K562 (cell line): ENCODE data around the gene ACADVL.

Source experiments
- ADNP ChIP-seq: fragments of 200-800 bp; sonication (Bioruptor generic); IDR thresholded peaks from 2 replicates; pipeline ENCODE4 v1.6.1; 2016; ENCODE audit warnings: missing genetic modification characterization, missing compliant biosample characterization
- CGGBP1 ChIP-seq: fragments of 250-450 bp; sonication (Bioruptor Pico); IDR thresholded peaks from 2 replicates; pipeline ENCODE4 v1.9.0; 2021; ENCODE audit warnings: mild to moderate bottlenecking
- DLX4 ChIP-seq: fragments of 250-450 bp; sonication (Bioruptor Pico); IDR thresholded peaks from 2 replicates; pipeline ENCODE4 v1.6.1; 2021; ENCODE audit warnings: mild to moderate bottlenecking
- EZH2 ChIP-seq: IDR thresholded peaks from 2 replicates; pipeline ENCODE4 v1.6.1; 2012; ENCODE audit warnings: low read depth, mild to moderate bottlenecking, inconsistent platforms, low read length, borderline replicate concordance
- GATAD2A ChIP-seq: fragments of 450-650 bp; IDR thresholded peaks from 2 replicates; pipeline ENCODE4 v1.6.1; 2017
- GATAD2B ChIP-seq: fragments of 450-650 bp; IDR thresholded peaks from 2 replicates; pipeline ENCODE4 v1.6.1; 2017; ENCODE audit warnings: mild to moderate bottlenecking, borderline replicate concordance
- GTF2B ChIP-seq: IDR thresholded peaks from 2 replicates; pipeline ENCODE4 v1.6.1; 2011; ENCODE audit not compliant: insufficient read length; ENCODE audit errors: extremely low read depth
- HCFC1 ChIP-seq: IDR thresholded peaks from 2 replicates; pipeline ENCODE4 v1.6.1; 2012; ENCODE audit warnings: low read depth, low read length, improper control_type of control experiment
- JUN ChIP-seq, 2 experiments: sonication (generic) in 1 of 2; formaldehyde crosslinking in 1 of 2; IDR thresholded peaks; 2 replicates each; pipeline versions ENCODE4 v1.6.1 to v1.8.0; 2012 to 2022; ENCODE audit warnings: borderline replicate concordance in 2 of 2, mild to moderate bottlenecking in 2 of 2, improper control_type of control experiment in 1 of 2, low read depth in 1 of 2, low read length in 1 of 2, missing genetic modification reagents in 1 of 2
- MAFK ChIP-seq: IDR thresholded peaks from 2 replicates; pipeline ENCODE4 v1.6.1; 2011; ENCODE audit warnings: low read length, improper control_type of control experiment
- NFYB ChIP-seq: IDR thresholded peaks from 2 replicates; pipeline ENCODE4 v1.6.1; 2011; ENCODE audit warnings: mild to moderate bottlenecking, moderate library complexity; ENCODE audit not compliant: insufficient read length; ENCODE audit errors: extremely low read depth
- POLR2AphosphoS5 ChIP-seq: IDR thresholded peaks from 2 replicates; pipeline ENCODE4 v1.6.1; 2011; ENCODE audit warnings: mild to moderate bottlenecking, low read depth, low read length, moderate library complexity; ENCODE audit not compliant: control insufficient read depth, insufficient read depth
- ZBTB9 ChIP-seq: fragments of 450-650 bp; formaldehyde crosslinking; IDR thresholded peaks from 2 replicates; pipeline ENCODE4 v1.4.0; 2020; ENCODE audit warnings: mild to moderate bottlenecking, moderate library complexity
- ZNF639 ChIP-seq, 2 experiments: fragments of 200-800 bp in 1 of 2; sonication (Bioruptor generic) in 1 of 2; sonication (generic) in 1 of 2; formaldehyde crosslinking in 1 of 2; IDR thresholded peaks in 1 of 2; conservative IDR thresholded peaks in 1 of 2; 2 replicates each; pipeline versions ENCODE4 v1.5.0 to v1.6.1; 2016 to 2020; ENCODE audit warnings: missing compliant biosample characterization in 1 of 2, missing genetic modification characterization in 1 of 2, missing genetic modification reagents in 1 of 2

GRCh38 chr17:7252176-7253043 lies 32.7 kb downstream of the ACADVL start, which contains the start of gene ELP5:
- TF ChIP-seq HCFC1 (peak; percentile 73), CGGBP1 (CRISPR knock-in tag) (no peak), POLR2AphosphoS5 (peak; percentile 67; the same call in 1 of the 2 replicates), ADNP (tag) (no peak), NFYB (no peak), GTF2B (no peak), JUN (IDR thresholded peaks at IDR 0.05; ENCODE audit: borderline replicate concordance, low read depth, low read length) (peak; percentile 70), JUN (CRISPR knock-in tag; IDR thresholded peaks at IDR 0.05; ENCODE audit: borderline replicate concordance) (no peak), EZH2 (no peak), DLX4 (CRISPR knock-in tag) (no peak), GATAD2B (peak; percentile 51; the same call in 1 of the 2 replicates), GATAD2A (no peak), ZNF639 (CRISPR knock-in tag; conservative IDR thresholded peaks at IDR 0.05 in 1 of 2, IDR thresholded peaks at IDR 0.05 in 1 of 2) (peak in 1 of 2 experiments; percentile 83; a peak in 2 of 4 replicates), MAFK (no peak), ZBTB9 (no peak)
